HG02870 (cell line): ENCODE results near the gene CXCR4.
"Not testable (repeated sequence)": the region's sequence is repeated elsewhere in the genome, so short reads cannot be mapped to it uniquely, and the experiment has no call there.

ENCODE experiments used
- ATAC-seq: cut with Tn5 transposase; IDR thresholded peaks from one replicate; pipeline ENCODE4 v1.9.1; 2021; ENCODE audit warnings: mild to moderate bottlenecking, moderate library complexity; ENCODE audit not compliant: unreplicated experiment

CXCR4 gene

DNA sequence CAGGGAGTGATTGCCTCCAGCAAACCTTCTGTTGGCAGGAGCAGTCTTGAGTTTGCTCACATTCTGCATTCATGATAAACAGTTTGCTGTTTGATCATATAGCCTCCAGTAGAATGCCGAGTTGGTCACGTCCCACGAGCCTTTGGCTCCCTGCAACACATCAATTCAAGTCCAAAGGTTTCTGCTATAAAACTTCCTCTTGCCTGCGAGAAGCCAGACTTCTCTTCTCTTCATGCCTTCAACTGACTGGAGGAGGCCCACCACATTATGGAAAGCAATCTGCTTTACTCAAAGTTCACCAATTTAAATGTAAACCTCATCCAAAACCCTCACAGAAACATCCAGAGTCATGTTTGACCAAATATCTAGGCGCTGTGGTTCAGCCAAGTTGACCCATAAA, 40.8 kb downstream of the CXCR4 start:
- no peak for ATAC-seq

GRCh38 chr2:136075476-136075875, 42.5 kb downstream of the CXCR4 start:
- no peak for ATAC-seq

- ATAC-seq = no peak
These were observed 45.3 kb downstream of the CXCR4 start for GRCh38 chr2:136072621-136073020.

GRCh38 chr2:136071887-136072286, 46.1 kb downstream of the CXCR4 start:
- not testable (repeated sequence) for ATAC-seq

GRCh38 chr2:136070913-136071312, 47.0 kb downstream of the CXCR4 start:
- ATAC-seq = no peak

DNA sequence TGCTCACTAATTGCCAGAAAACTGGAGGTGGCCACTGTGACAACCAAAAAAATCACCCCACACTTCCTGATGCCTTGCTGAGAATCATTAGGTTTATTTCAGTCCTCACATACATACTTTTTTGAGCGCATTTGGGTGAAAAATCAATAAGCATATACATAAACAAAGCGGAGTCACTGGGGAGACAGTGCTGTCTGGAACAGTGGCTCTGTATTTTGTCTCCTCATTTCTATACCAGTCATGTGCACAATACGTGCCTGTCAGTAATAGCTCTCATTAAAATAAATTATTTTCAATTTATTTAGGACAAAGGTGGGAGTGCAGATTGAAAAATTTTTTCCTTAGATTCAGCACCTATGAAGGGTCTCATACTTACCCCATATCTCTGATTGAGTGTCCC, 48.2 kb downstream of the CXCR4 start:
- no peak for ATAC-seq

DNA sequence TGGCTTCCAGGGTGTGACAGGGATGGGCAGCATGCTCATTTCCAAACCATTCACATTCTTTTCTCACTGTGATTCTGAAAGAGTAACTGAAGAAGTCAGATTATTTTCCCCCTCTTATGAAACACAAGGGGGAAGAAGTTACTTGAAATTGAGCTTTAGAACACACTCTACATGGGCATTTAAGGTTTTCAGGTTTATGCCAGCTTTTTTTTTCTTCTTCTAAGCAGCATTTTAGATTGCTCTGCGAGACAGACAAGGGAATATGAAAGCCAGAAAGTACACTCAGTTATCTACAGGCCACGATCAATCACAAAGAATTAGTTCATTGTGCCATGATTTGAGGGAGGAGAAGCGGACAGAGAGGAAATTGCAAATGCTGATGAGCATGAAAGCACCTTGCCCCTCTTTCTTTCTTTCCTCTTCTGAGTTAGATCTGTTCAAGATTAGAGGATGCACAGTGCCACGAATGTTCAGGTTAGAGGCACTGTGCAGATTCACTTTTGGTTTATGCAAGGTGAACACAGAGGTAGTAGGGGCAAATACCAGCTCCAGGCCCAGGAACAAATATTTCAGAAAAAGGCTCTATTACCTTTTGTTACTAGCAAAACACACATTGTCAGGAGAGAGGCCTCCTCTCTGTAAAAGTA, 49.2 kb downstream of the CXCR4 start:
- no peak for ATAC-seq

- ATAC-seq = no peak
These were observed 49.9 kb downstream of the CXCR4 start for GRCh38 chr2:136067897-136068580.

DNA sequence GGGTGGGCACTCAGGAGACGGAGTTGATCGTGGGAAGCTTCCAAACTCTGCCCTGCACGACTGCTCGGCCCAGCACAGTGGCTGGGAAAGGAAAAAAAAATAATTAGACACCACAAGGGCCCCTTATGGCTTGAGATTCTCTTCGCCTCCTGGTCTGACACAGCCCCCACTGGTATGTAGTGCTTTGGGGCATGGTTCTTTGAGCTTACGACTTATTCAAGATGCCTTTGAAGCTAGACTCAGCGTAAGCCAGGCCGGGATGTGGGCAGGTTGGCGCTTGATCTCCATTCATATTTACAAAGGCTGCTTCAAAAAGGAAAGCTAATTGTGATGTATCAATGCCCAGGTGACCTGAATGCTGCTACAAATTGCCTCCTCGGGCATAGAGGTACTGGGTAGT, 50.5 kb downstream of the CXCR4 start:
- ATAC-seq = no peak

- ATAC-seq = no peak
These were observed 52.0 kb downstream of the CXCR4 start for GRCh38 chr2:136065907-136066306.

DNA sequence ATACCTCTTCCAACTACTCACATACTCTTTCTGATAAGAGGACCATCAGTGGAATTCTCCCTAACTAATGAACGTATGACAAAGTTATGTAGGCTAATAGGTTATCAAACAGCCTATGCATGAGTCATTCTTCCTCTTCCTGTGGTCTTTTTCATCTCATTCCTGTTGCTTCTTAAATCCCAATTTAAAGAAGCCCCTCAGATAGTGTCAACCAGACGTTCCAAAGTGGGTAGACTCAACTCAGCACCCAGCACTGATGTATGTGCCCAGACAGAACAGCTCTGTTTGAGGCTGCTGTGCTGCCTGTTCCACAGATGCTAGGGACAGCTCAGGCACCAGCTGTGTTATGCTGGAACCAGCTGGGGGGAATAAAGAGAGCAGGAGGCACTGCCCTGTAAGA, 52.6 kb downstream of the CXCR4 start:
- ATAC-seq = no peak
